CD14-positive monocyte (primary cell): ENCODE results near the gene ZDBF2. TPM values are rescaled to one million over a fixed set of nuclear protein-coding genes. Genes with fewer than 3 reads are reported as not detected.

ENCODE experiments used
- DNase-seq, 3 donors: peaks; one replicate each; pipeline ENCODE4 v3.0.0-alpha.2; 2011 to 2022
- H2AFZ ChIP-seq: 2 replicates; pipeline ENCODE4 v1.6.0; 2012; ENCODE audit warnings: mild to moderate bottlenecking, low read depth, low read length, inconsistent platforms; ENCODE audit not compliant: insufficient read depth, poor library complexity, severe bottlenecking
- H3K27ac ChIP-seq, 2 donors: 1 replicate in 1 of 2; 2 replicates in 1 of 2; pipeline ENCODE4 v1.5.1; 2012 to 2013; ENCODE audit warnings: low read length in 2 of 2, control low read depth in 1 of 2, inconsistent platforms in 1 of 2, low read depth in 1 of 2, mild to moderate bottlenecking in 1 of 2
- H3K27me3 ChIP-seq, 2 donors: one replicate each; pipeline versions ENCODE4 v1.6.0 to v1.6.1; 2011 to 2013; ENCODE audit warnings: low read length in 2 of 2; ENCODE audit not compliant: control insufficient read depth in 2 of 2, insufficient read depth in 2 of 2
- H3K36me3 ChIP-seq, 2 donors: replicated peaks in 1 of 2; 1 replicate in 1 of 2; 2 replicates in 1 of 2; pipeline versions ENCODE4 v1.5.1 to v1.6.1; 2012 to 2013; ENCODE audit warnings: low read length in 2 of 2, control low read depth in 1 of 2, inconsistent platforms in 1 of 2, mild to moderate bottlenecking in 1 of 2; ENCODE audit not compliant: insufficient read depth in 2 of 2, control insufficient read depth in 1 of 2
- H3K4me1 ChIP-seq, 2 donors: 1 replicate in 1 of 2; 2 replicates in 1 of 2; pipeline versions ENCODE4 v1.5.1 to v1.6.1; 2012 to 2013; ENCODE audit warnings: low read length in 2 of 2, control low read depth in 1 of 2, inconsistent platforms in 1 of 2, mild to moderate bottlenecking in 1 of 2, moderate library complexity in 1 of 2; ENCODE audit not compliant: insufficient read depth in 2 of 2, control insufficient read depth in 1 of 2
- H3K4me2 ChIP-seq: replicated peaks from 2 replicates; pipeline ENCODE3; 2012; ENCODE audit warnings: low read length, moderate library complexity, mild to moderate bottlenecking; ENCODE audit not compliant: poor library complexity, severe bottlenecking; ENCODE audit errors: extremely low read depth
- H3K4me3 ChIP-seq, 3 experiments: fragments of 200-600 bp in 1 of 3; sonication (generic) in 1 of 3; replicated peaks in 1 of 3; 1 replicate in 2 of 3; 2 replicates in 1 of 3; pipeline ENCODE4 v1.5.1; 2011 to 2013; ENCODE audit warnings: low read length in 3 of 3, mild to moderate bottlenecking in 3 of 3, control low read depth in 2 of 3, low read depth in 2 of 3, inconsistent platforms in 1 of 3, moderate library complexity in 1 of 3
- H3K79me2 ChIP-seq: 2 replicates; pipeline ENCODE4 v1.6.0; 2012; ENCODE audit warnings: mild to moderate bottlenecking, control low read depth, inconsistent platforms, low read length, moderate library complexity; ENCODE audit not compliant: insufficient read depth
- H3K9ac ChIP-seq: 2 replicates; pipeline ENCODE4 v1.6.0; 2017; ENCODE audit warnings: low read length, mild to moderate bottlenecking; ENCODE audit not compliant: insufficient read depth, poor library complexity, severe bottlenecking
- H3K9me3 ChIP-seq, 2 donors: replicated peaks in 1 of 2; 1 replicate in 1 of 2; 2 replicates in 1 of 2; pipeline versions ENCODE4 v1.5.1 to v1.6.1; 2012 to 2013; ENCODE audit warnings: low read length in 2 of 2, control low read depth in 1 of 2; ENCODE audit not compliant: control insufficient read depth in 1 of 2, insufficient read depth in 1 of 2
- H4K20me1 ChIP-seq: 2 replicates; pipeline ENCODE4 v1.6.0; 2012; ENCODE audit warnings: mild to moderate bottlenecking, low read length, control low read depth, moderate library complexity; ENCODE audit not compliant: insufficient read depth
- H3K27ac Mint-ChIP-seq, 7 donors: one replicate each; pipeline ENCODE4 v1.8.0; 2020; ENCODE audit warnings: mild to moderate bottlenecking in 7 of 7, mixed read lengths in 7 of 7, moderate library complexity in 6 of 7, inconsistent platforms in 2 of 7
- H3K27me3 Mint-ChIP-seq, 3 donors: one replicate each; pipeline ENCODE4 v1.8.0; 2021 to 2022; ENCODE audit warnings: low read depth in 3 of 3, mild to moderate bottlenecking in 3 of 3, mixed read lengths in 3 of 3, moderate library complexity in 3 of 3, inconsistent platforms in 1 of 3
- H3K36me3 Mint-ChIP-seq, 2 donors: one replicate each; pipeline ENCODE4 v1.8.0; 2020; ENCODE audit warnings: mixed read lengths in 2 of 2, inconsistent platforms in 1 of 2, mild to moderate bottlenecking in 1 of 2
- H3K4me1 Mint-ChIP-seq: one replicate; pipeline ENCODE4 v1.8.0; 2020; ENCODE audit warnings: mild to moderate bottlenecking, mixed read lengths
- H3K4me3 Mint-ChIP-seq, 2 donors: one replicate each; pipeline ENCODE4 v1.8.0; 2020; ENCODE audit warnings: mild to moderate bottlenecking in 2 of 2, mixed read lengths in 2 of 2, moderate library complexity in 1 of 2
- H3K9me3 Mint-ChIP-seq, 7 donors: one replicate each; pipeline ENCODE4 v1.8.0; 2020 to 2022; ENCODE audit warnings: mixed read lengths in 7 of 7, mild to moderate bottlenecking in 6 of 7, moderate library complexity in 6 of 7, inconsistent platforms in 2 of 7
- WGBS: methylation state at CpG from one replicate; pipeline ENCODE4 v1.1.5; 2013; ENCODE audit warnings: missing lambda C conversion rate; ENCODE audit not compliant: insufficient coverage; 5-methylcytosine and 5-hydroxymethylcytosine counted together
- intact Hi-C, 2 donors: fragments of 100-400 bp; cut with micrococcal nuclease; formaldehyde crosslinking; loops; one replicate each; pipeline versions ENCODE4 v1.15.0 to v1.15.1; 2023
- polyA plus RNA-seq, 3 donors: library from polyadenylated mRNA; depleted of rRNA in 1 of 3; unstranded in 2 of 3; stranded (reverse) in 1 of 3; fragments of 300-500 nt in 2 of 3; fragments of >200 nt in 1 of 3; fragmentation: Illumina TruSeq in 2 of 3; gene quantifications; 1 replicate in 2 of 3; 2 replicates in 1 of 3; pipeline ENCODE4 v1.2.3, GENCODE V29; 2012 to 2021
- TF ChIP-seq, protein P1 (sequence below): fragments of 200-600 bp; IDR thresholded peaks from one replicate; pipeline ENCODE4 v1.8.0; 2022; ENCODE audit warnings: antibody characterized with exemption, mild to moderate bottlenecking

The ZDBF2 gene
- polyA plus RNA-seq, 3 donors, result 0.16 to 0.18 TPM; not detected in 1

DNA sequence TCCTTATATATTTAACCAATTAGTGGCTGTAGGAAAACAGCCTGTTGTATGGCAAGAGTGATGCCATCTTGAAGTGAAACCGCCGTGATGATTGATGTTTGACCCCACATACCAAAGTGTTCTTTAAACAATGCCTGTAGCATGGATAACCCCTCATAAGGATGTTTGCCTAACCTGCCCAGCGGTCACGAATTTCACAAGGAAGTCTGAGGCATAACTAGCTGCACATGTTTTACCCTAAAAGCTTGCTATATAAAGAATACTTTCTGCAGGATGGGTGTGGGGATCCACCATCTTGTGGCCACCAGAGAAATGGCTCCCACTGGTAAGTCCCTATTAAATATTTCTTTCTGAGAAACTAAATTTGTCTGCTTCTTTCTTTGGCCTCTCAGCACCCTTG lies 68.7 kb downstream of the ZDBF2 start:
- Histone ChIP-seq H3K27ac (no peak overlapping the region), H3K4me3 (no peak overlapping the region), H3K27me3 (no peaks in the 10 kb centered on the region), H4K20me1 (no peaks in the 10 kb centered on the region), H3K79me2 (no peaks in the 10 kb centered on the region), H3K36me3 (no peaks in the 10 kb centered on the region), H3K4me2 (no peak overlapping the region), H3K4me1 (no peaks in the 10 kb centered on the region), H3K9me3 (peaks cover 0 to 6% of the 10 kb centered on the region in 2 donors), H2AFZ (no peak overlapping the region), H3K9ac (no peak overlapping the region)
- intact Hi-C loops, result no loop called here
- peaks cover 0 to 18% (median 3%) of the 10 kb centered on the region in 7 donors for H3K9me3 Mint-ChIP-seq
- no peaks in the 10 kb centered on the region for H3K36me3 Mint-ChIP-seq
- H3K27me3 Mint-ChIP-seq, result peaks cover 0 to 2% (median 1%) of the 10 kb centered on the region in 3 donors
- TF ChIP-seq, protein P1, sequence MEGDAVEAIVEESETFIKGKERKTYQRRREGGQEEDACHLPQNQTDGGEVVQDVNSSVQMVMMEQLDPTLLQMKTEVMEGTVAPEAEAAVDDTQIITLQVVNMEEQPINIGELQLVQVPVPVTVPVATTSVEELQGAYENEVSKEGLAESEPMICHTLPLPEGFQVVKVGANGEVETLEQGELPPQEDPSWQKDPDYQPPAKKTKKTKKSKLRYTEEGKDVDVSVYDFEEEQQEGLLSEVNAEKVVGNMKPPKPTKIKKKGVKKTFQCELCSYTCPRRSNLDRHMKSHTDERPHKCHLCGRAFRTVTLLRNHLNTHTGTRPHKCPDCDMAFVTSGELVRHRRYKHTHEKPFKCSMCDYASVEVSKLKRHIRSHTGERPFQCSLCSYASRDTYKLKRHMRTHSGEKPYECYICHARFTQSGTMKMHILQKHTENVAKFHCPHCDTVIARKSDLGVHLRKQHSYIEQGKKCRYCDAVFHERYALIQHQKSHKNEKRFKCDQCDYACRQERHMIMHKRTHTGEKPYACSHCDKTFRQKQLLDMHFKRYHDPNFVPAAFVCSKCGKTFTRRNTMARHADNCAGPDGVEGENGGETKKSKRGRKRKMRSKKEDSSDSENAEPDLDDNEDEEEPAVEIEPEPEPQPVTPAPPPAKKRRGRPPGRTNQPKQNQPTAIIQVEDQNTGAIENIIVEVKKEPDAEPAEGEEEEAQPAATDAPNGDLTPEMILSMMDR, result no peak
- no peaks in the 10 kb centered on the region for H3K4me1 Mint-ChIP-seq
- H3K4me3 Mint-ChIP-seq, result no peak overlapping the region
- no peak for DNase-seq
- 100% methylated on average over 2 of the region's 4 CpGs for WGBS
- no peak overlapping the region for H3K27ac Mint-ChIP-seq

DNA sequence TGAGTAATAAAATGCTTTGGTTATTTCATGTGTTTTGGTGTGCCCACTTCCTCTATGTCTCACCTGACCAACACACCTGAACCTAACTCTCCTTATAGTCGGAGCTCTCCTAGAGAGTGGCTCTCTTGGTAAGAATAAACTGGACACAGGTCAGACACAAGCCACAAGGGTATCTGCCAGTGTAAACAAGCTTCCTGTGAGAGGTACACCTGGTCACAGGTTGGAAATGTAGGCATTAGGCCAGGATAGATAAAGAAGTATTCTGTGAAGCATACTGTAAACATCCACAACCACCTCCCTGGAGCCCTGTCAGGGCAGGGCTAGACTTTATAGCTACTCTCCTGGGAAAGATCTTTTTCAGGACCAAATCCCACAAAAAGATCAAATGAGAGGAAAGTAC lies 69.4 kb downstream of the ZDBF2 start:
- Histone ChIP-seq H3K4me3 (no peak overlapping the region), H3K79me2 (no peaks in the 10 kb centered on the region), H3K4me1 (no peaks in the 10 kb centered on the region), H3K36me3 (no peaks in the 10 kb centered on the region), H3K9me3 (peaks cover 0 to 6% of the 10 kb centered on the region in 2 donors), H2AFZ (no peak overlapping the region), H3K9ac (no peak overlapping the region), H3K4me2 (no peak overlapping the region), H3K27me3 (no peaks in the 10 kb centered on the region), H3K27ac (no peak overlapping the region), H4K20me1 (no peaks in the 10 kb centered on the region)
- H3K27ac Mint-ChIP-seq, result no peak overlapping the region
- H3K27me3 Mint-ChIP-seq, result peaks cover 0 to 2% (median 1%) of the 10 kb centered on the region in 3 donors
- no peaks in the 10 kb centered on the region for H3K36me3 Mint-ChIP-seq
- intact Hi-C loops, result no loop called here
- H3K4me1 Mint-ChIP-seq, result no peaks in the 10 kb centered on the region
- peaks cover 0 to 18% (median 6%) of the 10 kb centered on the region in 7 donors for H3K9me3 Mint-ChIP-seq
- no peak overlapping the region for H3K4me3 Mint-ChIP-seq
- TF ChIP-seq, protein P1, result no peak
- no CpG with 5 or more reads among the region's 1 CpG for WGBS
- DNase-seq, result no peak
